ENCODE results near the gene SUSD3. TPM values are rescaled to one million over a fixed set of nuclear protein-coding genes. Genes with fewer than 3 reads are reported as not detected.
A peak's percentile ranks its signal among the peaks of the same experiment; 100 is the strongest.
"Not testable (repeated sequence)": the region's sequence is repeated elsewhere in the genome, so short reads cannot be mapped to it uniquely, and the experiment has no call there.

SUSD3 gene
- total RNA-seq, 1 experiment from 2014 or later: not detected

GRCh38 chr9:93111001-93111370 is 52.5 kb downstream of the SUSD3 start:
- no peak for DNase-seq (ENCODE audit: low spot score)

- peak; percentile 82 for DNase-seq (ENCODE audit: low spot score)
Observed at GRCh38 chr9:93111371-93112115, 53.0 kb downstream of the SUSD3 start.

GRCh38 chr9:93112116-93112863 is 53.8 kb downstream of the SUSD3 start:
- no peak for DNase-seq (ENCODE audit: low spot score)

GRCh38 chr9:93112864-93113389 is 54.4 kb downstream of the SUSD3 start:
- DNase-seq (ENCODE audit: low spot score): no peak

GRCh38 chr9:93114169-93114983 is 55.9 kb downstream of the SUSD3 start:
- no peak for DNase-seq (ENCODE audit: low spot score)

- no peak for DNase-seq (ENCODE audit: low spot score)
Observed at GRCh38 chr9:93114984-93115335, 56.5 kb downstream of the SUSD3 start.

GRCh38 chr9:93115486-93116071 is 57.1 kb downstream of the SUSD3 start:
- no peak for DNase-seq (ENCODE audit: low spot score)

GRCh38 chr9:93116072-93116961 is 57.8 kb downstream of the SUSD3 start:
- DNase-seq (ENCODE audit: low spot score): peak; percentile 67

- DNase-seq (ENCODE audit: low spot score): not testable (repeated sequence)
Observed at GRCh38 chr9:93117521-93117920, 59.0 kb downstream of the SUSD3 start.

GRCh38 chr9:93117924-93118862 is 59.7 kb downstream of the SUSD3 start:
- no peak for DNase-seq (ENCODE audit: low spot score)

- DNase-seq (ENCODE audit: low spot score): no peak
Observed at GRCh38 chr9:93118863-93119702, 60.6 kb downstream of the SUSD3 start.

GRCh38 chr9:93119703-93119952 is 61.1 kb downstream of the SUSD3 start:
- no peak for DNase-seq (ENCODE audit: low spot score)

- DNase-seq (ENCODE audit: low spot score): peak; percentile 93
Observed at GRCh38 chr9:93119953-93120845, 61.7 kb downstream of the SUSD3 start.

GRCh38 chr9:93120846-93121315 is 62.4 kb downstream of the SUSD3 start:
- DNase-seq (ENCODE audit: low spot score): no peak

GRCh38 chr9:93121316-93122241 is 63.1 kb downstream of the SUSD3 start:
- no peak for DNase-seq (ENCODE audit: low spot score)

- peak; percentile 14 for DNase-seq (ENCODE audit: low spot score)
Observed at GRCh38 chr9:93122721-93123221, 64.3 kb downstream of the SUSD3 start.

Measured in A172 (cell line).